CD4-positive, alpha-beta T cell treated with Interleukin-21 for 1 hour (primary cell): ENCODE data around the gene ADCY7.

ENCODE experiments used
- DNase-seq: peaks from one replicate; pipeline ENCODE4 v3.0.0-alpha.2; 2020

Gene ADCY7

GRCh38 chr16:50284131-50284911 is 18.0 kb downstream of the ADCY7 start:
- no peak for DNase-seq

- no peak for DNase-seq
These were observed 19.2 kb downstream of the ADCY7 start for GRCh38 chr16:50285406-50286003.

DNA sequence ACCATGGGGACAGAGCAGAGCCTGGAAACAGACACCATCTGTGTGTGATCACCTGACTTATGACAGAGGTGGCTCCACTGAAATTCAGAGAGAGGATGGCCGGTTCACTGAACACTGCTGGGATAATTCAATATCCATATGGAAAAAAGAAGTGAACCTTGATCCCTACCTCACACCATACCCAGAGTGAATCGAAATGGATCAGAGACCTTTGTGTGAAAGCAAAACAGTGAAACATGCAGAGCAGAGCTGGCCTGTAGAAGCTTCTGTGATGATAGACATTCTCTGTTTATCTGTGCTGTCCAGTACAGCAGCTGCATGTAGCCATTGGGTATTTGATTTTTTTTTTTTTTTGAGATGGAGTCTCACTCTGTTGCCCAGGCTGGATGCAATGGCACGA is 20.3 kb downstream of the ADCY7 start:
- DNase-seq = no peak

DNA sequence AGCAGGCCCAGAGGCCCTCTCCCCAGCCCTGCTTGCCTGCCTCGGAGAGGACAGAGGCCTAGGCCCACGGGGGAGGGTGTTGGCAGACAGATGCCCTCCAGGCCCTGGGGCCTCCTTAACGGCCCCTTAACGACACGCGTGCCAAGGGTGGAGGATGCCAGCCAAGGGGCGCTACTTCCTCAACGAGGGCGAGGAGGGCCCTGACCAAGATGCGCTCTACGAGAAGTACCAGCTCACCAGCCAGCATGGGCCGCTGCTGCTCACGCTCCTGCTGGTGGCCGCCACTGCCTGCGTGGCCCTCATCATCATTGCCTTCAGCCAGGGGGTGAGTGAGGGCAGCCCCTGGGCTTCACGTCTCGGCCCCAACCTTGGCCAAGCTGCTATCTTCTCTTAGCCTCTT is 21.7 kb downstream of the ADCY7 start:
- no peak for DNase-seq

GRCh38 chr16:50288920-50289319 is 22.6 kb downstream of the ADCY7 start:
- no peak for DNase-seq

DNA sequence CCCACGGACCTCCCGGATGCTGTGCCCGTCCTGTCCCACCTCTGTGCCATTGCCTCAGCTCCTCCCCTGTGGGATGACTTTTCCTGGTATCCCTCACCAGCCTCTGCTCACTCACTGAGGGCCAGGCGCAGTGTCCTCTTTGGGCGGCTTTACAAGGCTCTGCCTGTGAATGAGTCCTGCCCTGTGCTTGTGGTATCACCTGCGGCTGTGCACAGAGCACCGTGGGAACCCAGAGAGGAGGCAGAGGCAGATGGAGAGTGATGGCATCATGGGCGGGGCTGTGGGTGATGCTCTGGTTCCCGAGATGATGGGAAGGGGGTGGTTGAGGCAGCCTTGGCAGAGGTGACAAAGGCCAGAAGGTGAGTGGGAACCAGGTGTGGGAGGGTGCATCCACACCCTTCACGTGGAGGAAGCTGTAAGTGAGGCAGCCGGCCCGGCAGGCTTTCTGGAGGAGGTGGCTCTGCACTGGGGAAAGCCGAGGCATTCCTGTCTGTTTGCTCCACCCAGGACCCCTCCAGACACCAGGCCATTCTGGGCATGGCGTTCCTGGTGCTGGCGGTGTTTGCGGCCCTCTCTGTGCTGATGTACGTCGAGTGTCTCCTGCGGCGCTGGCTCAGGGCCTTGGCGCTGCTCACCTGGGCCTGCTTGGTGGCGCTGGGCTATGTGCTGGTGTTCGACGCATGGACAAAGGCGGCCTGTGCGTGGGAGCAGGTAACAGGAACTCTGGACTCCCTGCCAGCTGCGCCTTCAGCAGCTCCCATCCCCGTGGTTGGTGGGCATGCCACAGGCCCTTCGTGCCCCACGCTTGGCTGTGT is 23.8 kb downstream of the ADCY7 start:
- DNase-seq = no peak

- DNase-seq = no peak
These were observed 24.5 kb downstream of the ADCY7 start for GRCh38 chr16:50290856-50291255.

DNA sequence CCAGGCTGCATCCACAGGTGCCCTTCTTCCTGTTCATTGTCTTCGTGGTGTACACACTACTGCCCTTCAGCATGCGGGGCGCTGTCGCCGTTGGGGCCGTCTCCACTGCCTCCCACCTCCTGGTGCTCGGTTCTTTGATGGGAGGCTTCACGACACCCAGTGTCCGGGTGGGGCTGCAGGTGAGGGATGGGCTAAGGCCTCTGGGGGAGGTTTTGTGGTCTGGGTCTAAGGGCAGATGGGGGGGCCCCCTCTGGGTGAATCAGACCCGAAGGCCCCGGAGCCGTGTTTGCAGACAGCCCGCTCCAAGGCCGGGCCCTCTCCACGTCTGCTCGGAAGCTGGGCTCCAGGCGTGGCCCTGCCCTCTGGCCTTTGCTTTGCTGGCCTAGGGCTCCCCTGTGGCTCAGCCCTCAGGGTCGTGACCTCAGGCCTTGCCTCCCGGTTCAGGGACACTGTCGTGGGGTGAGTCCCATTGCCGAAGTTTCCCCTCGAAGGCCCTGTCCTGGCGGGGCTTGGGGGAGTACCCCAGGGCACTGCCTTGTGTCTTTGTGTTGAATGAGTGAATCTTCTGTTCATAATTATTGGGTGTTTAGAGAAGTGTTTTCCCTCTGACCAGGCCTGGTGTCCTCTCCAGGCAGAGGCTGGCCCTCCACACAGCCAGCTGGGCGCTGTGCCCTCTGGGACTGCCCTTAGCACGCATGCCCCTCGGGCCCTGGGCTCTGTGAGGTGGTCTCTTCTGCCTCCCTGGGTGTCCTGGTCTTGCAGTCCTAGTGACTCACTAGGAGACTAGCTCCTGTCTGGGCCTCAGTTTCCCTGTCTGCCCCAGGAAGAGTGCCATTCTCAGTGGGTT is 25.6 kb downstream of the ADCY7 start:
- DNase-seq = no peak

DNA sequence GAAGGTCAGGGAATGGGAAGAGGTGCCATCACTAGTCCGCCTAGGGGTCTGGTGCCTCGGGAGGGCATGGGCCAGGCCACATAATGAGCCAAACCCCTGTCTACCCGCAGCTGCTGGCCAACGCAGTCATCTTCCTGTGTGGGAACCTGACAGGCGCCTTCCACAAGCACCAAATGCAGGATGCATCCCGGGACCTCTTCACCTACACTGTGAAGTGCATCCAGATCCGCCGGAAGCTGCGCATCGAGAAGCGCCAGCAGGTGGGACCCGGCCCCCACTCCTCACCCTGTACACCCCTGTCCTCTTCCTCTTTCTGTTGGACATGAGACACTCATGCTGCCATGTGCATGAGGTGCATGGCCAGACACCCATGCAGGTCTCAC is 26.2 kb downstream of the ADCY7 start:
- DNase-seq = no peak

DNA sequence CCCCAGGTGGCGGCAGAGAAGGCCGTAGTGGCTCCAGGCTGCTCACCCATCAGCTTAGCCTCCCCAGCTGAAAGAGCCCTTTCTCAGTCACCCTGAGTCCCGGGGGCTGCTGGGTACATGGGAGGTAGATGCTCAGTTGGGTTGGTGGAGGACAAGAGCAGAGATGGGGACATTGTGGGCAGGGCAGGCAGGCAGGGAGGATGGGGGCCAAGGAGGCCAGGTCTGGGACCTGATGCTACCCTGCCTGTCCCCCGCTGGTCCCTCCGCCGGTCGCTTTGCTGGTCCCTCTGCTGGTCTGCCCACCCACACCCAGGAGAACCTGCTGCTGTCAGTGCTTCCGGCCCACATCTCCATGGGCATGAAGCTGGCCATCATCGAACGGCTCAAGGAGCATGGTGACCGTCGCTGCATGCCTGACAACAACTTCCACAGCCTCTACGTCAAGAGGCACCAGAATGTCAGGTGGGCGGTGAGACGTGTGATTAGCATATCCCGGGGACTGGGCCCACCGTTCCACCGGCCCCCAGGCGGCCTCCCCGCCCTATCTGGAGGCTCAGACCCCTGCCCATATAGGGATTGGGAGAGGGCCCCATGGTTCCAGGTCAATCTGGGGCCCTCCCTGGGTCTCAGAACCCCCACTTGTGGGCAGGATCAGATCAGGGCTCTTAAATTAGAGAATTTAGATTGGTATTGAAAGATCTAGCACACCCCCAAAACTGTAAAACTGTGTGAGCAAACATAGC is 26.9 kb downstream of the ADCY7 start:
- DNase-seq = no peak

DNA sequence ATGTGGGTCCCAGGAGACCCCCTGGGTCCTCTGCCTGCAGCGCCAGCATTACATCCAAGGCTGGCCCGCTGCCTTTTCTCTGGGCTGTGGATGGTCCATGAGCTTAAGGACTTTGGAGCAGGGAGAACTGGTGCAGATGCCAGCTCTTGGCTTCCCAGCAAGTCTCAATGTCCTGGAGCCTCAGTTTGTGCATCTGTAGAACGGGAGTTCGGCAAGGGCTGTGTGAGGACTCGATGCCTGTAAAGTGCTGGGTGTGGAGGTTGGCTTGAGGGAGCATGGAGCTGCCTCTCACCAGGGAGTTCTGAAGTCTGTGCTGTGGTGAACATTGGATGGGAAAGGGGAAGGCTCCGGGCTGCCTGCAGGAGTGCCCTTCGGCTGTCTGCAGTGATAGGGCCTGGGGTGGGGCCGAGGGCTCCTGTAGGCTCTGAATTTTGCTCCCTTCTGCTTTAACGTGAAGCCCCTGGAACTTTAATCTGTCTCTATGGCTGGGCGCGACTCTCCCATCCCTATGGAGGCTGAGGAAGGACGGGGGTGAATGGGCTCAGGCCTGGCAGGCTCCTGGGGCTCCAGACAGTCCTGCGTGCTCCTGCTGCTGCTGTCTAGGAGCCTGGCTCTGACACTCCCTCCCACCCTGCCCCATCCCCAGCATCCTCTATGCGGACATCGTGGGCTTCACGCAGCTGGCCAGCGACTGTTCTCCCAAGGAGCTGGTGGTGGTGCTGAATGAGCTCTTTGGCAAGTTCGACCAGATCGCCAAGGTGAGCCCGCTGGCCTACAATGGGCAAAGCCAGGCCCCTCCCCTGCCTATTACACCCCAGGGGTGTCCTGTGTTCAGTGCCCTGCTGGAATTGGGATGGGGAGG is 27.9 kb downstream of the ADCY7 start:
- no peak for DNase-seq

DNA sequence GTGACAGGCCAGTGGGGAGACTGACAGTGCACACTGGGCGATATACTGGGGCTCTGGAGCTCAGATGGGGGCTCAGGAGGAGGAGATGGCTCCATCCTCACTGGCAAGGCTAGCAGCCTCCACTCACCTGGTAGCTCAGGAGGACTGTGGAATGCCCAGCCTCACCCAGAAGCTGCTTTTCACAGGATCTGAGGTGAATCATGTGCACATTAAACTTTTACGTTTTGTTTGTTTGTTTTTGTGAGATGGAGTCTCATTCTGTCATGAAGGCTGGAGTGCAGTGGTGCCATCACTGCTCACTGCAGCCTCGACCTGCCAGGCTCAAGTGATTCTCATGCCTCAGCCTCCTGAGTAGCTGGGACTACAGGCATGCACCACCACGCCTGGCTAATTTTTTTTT is 28.6 kb downstream of the ADCY7 start:
- no peak for DNase-seq

GRCh38 chr16:50295541-50296132 is 29.3 kb downstream of the ADCY7 start:
- DNase-seq = no peak

GRCh38 chr16:50296807-50297206 is 30.5 kb downstream of the ADCY7 start:
- DNase-seq = no peak

- no peak for DNase-seq
These were observed 31.1 kb downstream of the ADCY7 start for GRCh38 chr16:50297301-50298074.

GRCh38 chr16:50298075-50298460 is 31.7 kb downstream of the ADCY7 start:
- no peak for DNase-seq

DNA sequence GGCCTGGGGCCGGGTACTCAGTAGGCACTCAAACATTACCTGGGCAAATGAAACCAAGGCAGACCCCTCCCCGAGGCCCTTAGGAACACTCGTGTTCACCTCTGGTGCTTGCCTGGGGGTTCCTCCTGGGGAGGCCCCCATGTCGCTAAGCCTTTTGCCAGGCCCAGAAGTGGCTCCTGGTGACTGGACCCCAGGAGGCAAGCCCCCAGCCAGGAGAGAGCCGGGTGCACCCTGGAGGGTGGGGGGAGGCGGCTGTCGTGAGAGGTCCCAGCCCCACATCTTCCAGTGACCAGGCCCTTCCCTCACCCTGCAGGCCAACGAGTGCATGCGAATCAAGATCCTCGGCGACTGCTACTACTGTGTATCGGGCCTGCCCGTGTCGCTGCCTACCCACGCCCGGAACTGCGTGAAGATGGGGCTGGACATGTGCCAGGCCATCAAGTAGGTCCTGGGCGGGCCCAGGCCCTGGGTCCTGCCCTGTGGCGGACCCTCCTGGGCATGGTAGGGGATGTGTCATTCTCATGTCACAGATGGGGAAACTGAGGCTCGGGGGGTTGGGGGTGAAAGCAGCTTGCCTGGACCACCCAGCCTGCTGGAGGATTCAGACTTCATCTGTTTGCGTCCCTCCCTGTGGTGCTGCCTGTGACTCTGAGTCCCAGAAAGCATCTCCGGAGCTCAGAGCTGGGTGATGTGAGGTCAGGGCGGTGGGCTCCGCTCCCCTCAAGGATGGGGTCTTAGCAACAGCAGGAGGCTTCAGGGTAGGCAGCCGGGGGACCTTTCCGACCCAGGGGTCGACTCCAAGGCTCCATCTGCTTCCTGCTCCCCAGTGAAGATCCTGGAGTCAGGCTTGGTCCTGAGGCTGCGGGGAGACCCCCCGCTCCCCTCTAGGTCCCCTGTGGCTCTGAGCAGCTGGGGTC is 32.5 kb downstream of the ADCY7 start:
- DNase-seq = no peak

GRCh38 chr16:50299508-50300105 is 33.3 kb downstream of the ADCY7 start:
- no peak for DNase-seq
